Gastroesophageal sphincter (tissue), 3 donors: ENCODE data around the gene PRDM5.

ENCODE experiments used
- EP300 ChIP-seq: sonication (generic); formaldehyde crosslinking; IDR thresholded peaks from one replicate; pipeline ENCODE4 v1.6.1; 2017; ENCODE audit warnings: antibody characterized with exemption, mild to moderate bottlenecking
- POLR2A ChIP-seq, 2 donors: fragments of 450-650 bp; IDR thresholded peaks; one replicate each; pipeline ENCODE4 v1.6.1; 2017; ENCODE audit warnings: antibody characterized with exemption in 2 of 2, mild to moderate bottlenecking in 2 of 2, moderate library complexity in 1 of 2
- TF ChIP-seq, protein P1 (sequence below), 4 experiments: fragments of 200-600 bp in 2 of 4; fragments of 450-650 bp in 2 of 4; sonication (generic) in 1 of 4; IDR thresholded peaks; one replicate each; pipeline ENCODE4 v1.5.1; 2017 to 2019; ENCODE audit warnings: antibody characterized with exemption in 4 of 4, mild to moderate bottlenecking in 2 of 4, moderate library complexity in 2 of 4

DNA sequence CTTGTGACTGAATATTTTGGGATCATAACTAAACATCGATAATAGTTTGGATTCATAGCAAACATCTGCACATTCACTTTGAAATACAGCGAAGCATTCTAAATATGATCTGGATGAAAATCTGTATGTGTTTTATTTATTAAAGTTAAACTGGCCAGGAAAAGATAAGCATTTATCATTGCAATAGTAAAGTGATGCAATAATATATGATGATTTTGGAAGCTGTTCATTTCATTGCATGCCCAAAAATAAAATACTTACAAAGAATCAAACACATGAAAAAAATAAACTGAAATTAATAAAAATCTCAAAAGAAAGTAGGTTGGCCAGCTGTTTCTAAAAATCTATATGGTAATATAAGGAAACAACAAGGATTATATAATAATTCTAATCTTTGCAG, 1.9 kb downstream of the PRDM5 start:
- TF ChIP-seq, protein P1, sequence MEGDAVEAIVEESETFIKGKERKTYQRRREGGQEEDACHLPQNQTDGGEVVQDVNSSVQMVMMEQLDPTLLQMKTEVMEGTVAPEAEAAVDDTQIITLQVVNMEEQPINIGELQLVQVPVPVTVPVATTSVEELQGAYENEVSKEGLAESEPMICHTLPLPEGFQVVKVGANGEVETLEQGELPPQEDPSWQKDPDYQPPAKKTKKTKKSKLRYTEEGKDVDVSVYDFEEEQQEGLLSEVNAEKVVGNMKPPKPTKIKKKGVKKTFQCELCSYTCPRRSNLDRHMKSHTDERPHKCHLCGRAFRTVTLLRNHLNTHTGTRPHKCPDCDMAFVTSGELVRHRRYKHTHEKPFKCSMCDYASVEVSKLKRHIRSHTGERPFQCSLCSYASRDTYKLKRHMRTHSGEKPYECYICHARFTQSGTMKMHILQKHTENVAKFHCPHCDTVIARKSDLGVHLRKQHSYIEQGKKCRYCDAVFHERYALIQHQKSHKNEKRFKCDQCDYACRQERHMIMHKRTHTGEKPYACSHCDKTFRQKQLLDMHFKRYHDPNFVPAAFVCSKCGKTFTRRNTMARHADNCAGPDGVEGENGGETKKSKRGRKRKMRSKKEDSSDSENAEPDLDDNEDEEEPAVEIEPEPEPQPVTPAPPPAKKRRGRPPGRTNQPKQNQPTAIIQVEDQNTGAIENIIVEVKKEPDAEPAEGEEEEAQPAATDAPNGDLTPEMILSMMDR (IDR thresholded peaks at IDR 0.05): no peak
- TF ChIP-seq EP300 (no peak), POLR2A (IDR thresholded peaks at IDR 0.05) (no peak)
